ENCODE data around the gene KRT12.

DNA sequence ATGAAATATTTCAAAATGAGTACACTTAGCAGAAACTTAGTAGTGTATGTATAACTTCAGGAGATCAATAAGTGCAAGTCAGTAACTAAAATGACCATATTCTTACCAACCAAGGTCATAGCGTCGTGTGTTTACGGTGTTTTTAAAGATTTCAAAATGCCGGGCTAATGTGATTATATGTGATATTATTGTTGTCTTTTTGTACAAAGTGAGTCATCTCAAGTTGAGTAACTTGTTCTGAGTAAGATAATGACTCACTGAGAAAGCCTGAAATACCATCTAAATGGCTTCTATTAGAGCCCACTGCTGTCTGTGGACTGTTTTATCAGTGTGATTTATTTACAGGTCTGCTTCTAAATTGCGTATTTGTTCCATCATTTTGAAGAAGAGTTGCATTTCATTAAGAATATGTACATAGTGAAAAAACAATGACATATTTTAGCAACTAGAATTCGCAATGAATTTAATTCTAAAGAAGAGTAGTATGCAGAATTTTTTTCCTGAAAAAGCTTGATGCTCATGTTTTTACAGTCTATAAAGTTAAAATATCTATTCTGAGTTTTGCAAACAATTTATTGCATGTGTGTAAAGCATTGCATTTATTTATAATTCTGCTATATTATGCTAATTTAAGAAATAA is 12.7 kb downstream of the KRT12 start:
- TF ChIP-seq, protein P1, sequence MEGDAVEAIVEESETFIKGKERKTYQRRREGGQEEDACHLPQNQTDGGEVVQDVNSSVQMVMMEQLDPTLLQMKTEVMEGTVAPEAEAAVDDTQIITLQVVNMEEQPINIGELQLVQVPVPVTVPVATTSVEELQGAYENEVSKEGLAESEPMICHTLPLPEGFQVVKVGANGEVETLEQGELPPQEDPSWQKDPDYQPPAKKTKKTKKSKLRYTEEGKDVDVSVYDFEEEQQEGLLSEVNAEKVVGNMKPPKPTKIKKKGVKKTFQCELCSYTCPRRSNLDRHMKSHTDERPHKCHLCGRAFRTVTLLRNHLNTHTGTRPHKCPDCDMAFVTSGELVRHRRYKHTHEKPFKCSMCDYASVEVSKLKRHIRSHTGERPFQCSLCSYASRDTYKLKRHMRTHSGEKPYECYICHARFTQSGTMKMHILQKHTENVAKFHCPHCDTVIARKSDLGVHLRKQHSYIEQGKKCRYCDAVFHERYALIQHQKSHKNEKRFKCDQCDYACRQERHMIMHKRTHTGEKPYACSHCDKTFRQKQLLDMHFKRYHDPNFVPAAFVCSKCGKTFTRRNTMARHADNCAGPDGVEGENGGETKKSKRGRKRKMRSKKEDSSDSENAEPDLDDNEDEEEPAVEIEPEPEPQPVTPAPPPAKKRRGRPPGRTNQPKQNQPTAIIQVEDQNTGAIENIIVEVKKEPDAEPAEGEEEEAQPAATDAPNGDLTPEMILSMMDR (IDR thresholded peaks at IDR 0.05; ENCODE audit: low read depth, low read length) = no peak
- TF ChIP-seq EZH2phosphoT487 (IDR thresholded peaks at IDR 0.05; ENCODE audit: low read depth) = no peak

Data from OCI-LY3 (cell line).